ENCODE measurements around the gene CCDC61. TPM values are rescaled to one million over a fixed set of nuclear protein-coding genes. Genes with fewer than 3 reads are reported as not detected.

Gene CCDC61
- total and polyA plus RNA-seq, 2 donors (not counting 1 experiment from before 2014, with no cell fraction given) = 20.6 to 30.1 TPM

GRCh38 chr19:45952686-45953505 is 42.4 kb upstream of the CCDC61 start:
- Histone ChIP-seq H4K20me1 (ENCODE audit: control insufficient read depth, insufficient read depth, low read length, poor library complexity, severe bottlenecking) (no peaks in the 10 kb centered on the region), H3K4me1 (ENCODE audit: control insufficient read depth in 2 of 2, insufficient read depth in 2 of 2, low read length in 2 of 2) (peaks cover 7 to 11% of the 10 kb centered on the region in 2 donors), H3K4me3 (ENCODE audit: control extremely low read depth in 1 of 5, extremely low read depth in 1 of 5, insufficient read depth in 1 of 5, low read depth in 2 of 5, low read length in 4 of 5) (peak overlapping the region in 4 of 5 experiments; percentile 15 to 64 (median 34)), H3K4me2 (replicated peaks; ENCODE audit: low read depth, low read length, poor library complexity, severe bottlenecking) (peak overlapping the region; percentile 75), H3K36me3 (replicated peaks in 1 of 2; ENCODE audit: control extremely low read depth in 1 of 2, control insufficient read depth in 1 of 2, extremely low read depth in 1 of 2, insufficient read depth in 2 of 2, low read length in 1 of 2) (no peaks in the 10 kb centered on the region), H2AFZ (ENCODE audit: insufficient read depth, low read depth, low read length, poor library complexity, severe bottlenecking) (peak overlapping the region; percentile 66), H3K9me3 (ENCODE audit: control extremely low read depth in 1 of 3, control insufficient read depth in 2 of 3, insufficient read depth in 1 of 3, low read length in 2 of 3) (peaks cover 0 to 21% (median 7%) of the 10 kb centered on the region in 3 donors), H3K79me2 (ENCODE audit: control insufficient read depth, insufficient read depth, low read length) (no peaks in the 10 kb centered on the region), H3K27me3 (replicated peaks in 1 of 4; ENCODE audit: control extremely low read depth in 1 of 4, control insufficient read depth in 3 of 4, insufficient read depth in 4 of 4, low read length in 3 of 4) (peaks cover 0 to 24% (median 5%) of the 10 kb centered on the region in 4 experiments), H3K27ac (ENCODE audit: low read length in 2 of 2) (no peak overlapping the region), H3K9ac (ENCODE audit: low read length) (peak overlapping the region; percentile 64)
- peaks cover 2% of the 10 kb centered on the region for H3K9me3 Mint-ChIP-seq (ENCODE audit: insufficient read depth)
- no peak for TF ChIP-seq CTCF (IDR thresholded peaks at IDR 0.05)
- no peak for TF ChIP-seq EZH2 (IDR thresholded peaks at IDR 0.05; ENCODE audit: borderline replicate concordance, insufficient read depth, low read depth, low read length, poor library complexity, severe bottlenecking)
- no peak for ATAC-seq (ENCODE audit: low read depth)
- DNase-seq = peak; percentile 53
- ChIA-PET CTCF (no interaction called here), POLR2A (no interaction called here)
- H3K4me3 Mint-ChIP-seq = peak overlapping the region; percentile 82
- H3K27ac Mint-ChIP-seq = no peak overlapping the region
- intact Hi-C loops (cut with micrococcal nuclease) = no loop called here
- H3K4me1 Mint-ChIP-seq = peaks cover 6% of the 10 kb centered on the region
- peaks cover 35% of the 10 kb centered on the region for H3K27me3 Mint-ChIP-seq
- 18% methylated on average over 27 of the region's 43 CpGs for WGBS (ENCODE audit: insufficient coverage)

- ATAC-seq (ENCODE audit: low read depth) (no peak), DNase-seq (no peak)
- Histone ChIP-seq H3K27ac (ENCODE audit: low read length in 2 of 2) (no peak overlapping the region), H3K9me3 (ENCODE audit: control extremely low read depth in 1 of 3, control insufficient read depth in 2 of 3, insufficient read depth in 1 of 3, low read length in 2 of 3) (peaks cover 0 to 21% (median 7%) of the 10 kb centered on the region in 3 donors), H3K4me2 (replicated peaks; ENCODE audit: low read depth, low read length, poor library complexity, severe bottlenecking) (peak overlapping the region; percentile 75), H4K20me1 (ENCODE audit: control insufficient read depth, insufficient read depth, low read length, poor library complexity, severe bottlenecking) (no peaks in the 10 kb centered on the region), H3K79me2 (ENCODE audit: control insufficient read depth, insufficient read depth, low read length) (no peaks in the 10 kb centered on the region), H2AFZ (ENCODE audit: insufficient read depth, low read depth, low read length, poor library complexity, severe bottlenecking) (peak overlapping the region; percentile 66), H3K36me3 (replicated peaks in 1 of 2; ENCODE audit: control extremely low read depth in 1 of 2, control insufficient read depth in 1 of 2, extremely low read depth in 1 of 2, insufficient read depth in 2 of 2, low read length in 1 of 2) (no peaks in the 10 kb centered on the region), H3K9ac (ENCODE audit: low read length) (no peak overlapping the region), H3K4me3 (ENCODE audit: control extremely low read depth in 1 of 5, extremely low read depth in 1 of 5, insufficient read depth in 1 of 5, low read depth in 2 of 5, low read length in 4 of 5) (peak overlapping the region in 1 of 5 experiments; percentile 64), H3K4me1 (ENCODE audit: control insufficient read depth in 2 of 2, insufficient read depth in 2 of 2, low read length in 2 of 2) (peaks cover 7 to 11% of the 10 kb centered on the region in 2 donors), H3K27me3 (replicated peaks in 1 of 4; ENCODE audit: control extremely low read depth in 1 of 4, control insufficient read depth in 3 of 4, insufficient read depth in 4 of 4, low read length in 3 of 4) (peaks cover 0 to 24% (median 7%) of the 10 kb centered on the region in 4 experiments)
- no peak overlapping the region for H3K27ac Mint-ChIP-seq
- ChIA-PET POLR2A (no interaction called here), CTCF (interaction anchor here (0.8 kb wide), 1 partner anchor 21 kb away, joined by 3 read pairs; no protein-coding TSS in a partner anchor)
- H3K4me3 Mint-ChIP-seq = no peak overlapping the region
- peaks cover 39% of the 10 kb centered on the region for H3K27me3 Mint-ChIP-seq
- H3K4me1 Mint-ChIP-seq = peaks cover 6% of the 10 kb centered on the region
- TF ChIP-seq CTCF (IDR thresholded peaks at IDR 0.05) (no peak), EZH2 (IDR thresholded peaks at IDR 0.05; ENCODE audit: borderline replicate concordance, insufficient read depth, low read depth, low read length, poor library complexity, severe bottlenecking) (no peak)
- peaks cover 2% of the 10 kb centered on the region for H3K9me3 Mint-ChIP-seq (ENCODE audit: insufficient read depth)
- 99% methylated on average over 7 of the region's 8 CpGs for WGBS (ENCODE audit: insufficient coverage)
- intact Hi-C loops (cut with micrococcal nuclease) = no loop called here
These were observed 41.6 kb upstream of the CCDC61 start for GRCh38 chr19:45953676-45954075.

All from B cell (primary cell).